ENCODE measurements around the gene BORCS5.
"Not testable (repeated sequence)": the region's sequence is repeated elsewhere in the genome, so short reads cannot be mapped to it uniquely, and the experiment has no call there.

BORCS5 gene

GRCh38 chr12:12467264-12467663 lies 110.4 kb downstream of the BORCS5 start:
- Histone ChIP-seq H3K4me3 (ENCODE audit: low read length) (no peak overlapping the region), H3K27me3 (ENCODE audit: insufficient read depth, low read length) (no peaks in the 10 kb centered on the region), H3K36me3 (ENCODE audit: insufficient read depth, low read length) (no peaks in the 10 kb centered on the region), H3K9ac (ENCODE audit: low read depth, low read length) (no peak overlapping the region), H3K9me3 (ENCODE audit: insufficient read depth, low read depth, low read length) (0 out of 2 replicates have a peak, but pooled peaks cover 3% of the 10 kb centered on the region), H3K27ac (ENCODE audit: low read depth, low read length) (no peak overlapping the region), H3K4me1 (ENCODE audit: insufficient read depth, low read length) (no peaks in the 10 kb centered on the region; the same call in 1 of the 2 replicates)
- 96% methylated on average over 6 of the region's 6 CpGs for WGBS

DNA sequence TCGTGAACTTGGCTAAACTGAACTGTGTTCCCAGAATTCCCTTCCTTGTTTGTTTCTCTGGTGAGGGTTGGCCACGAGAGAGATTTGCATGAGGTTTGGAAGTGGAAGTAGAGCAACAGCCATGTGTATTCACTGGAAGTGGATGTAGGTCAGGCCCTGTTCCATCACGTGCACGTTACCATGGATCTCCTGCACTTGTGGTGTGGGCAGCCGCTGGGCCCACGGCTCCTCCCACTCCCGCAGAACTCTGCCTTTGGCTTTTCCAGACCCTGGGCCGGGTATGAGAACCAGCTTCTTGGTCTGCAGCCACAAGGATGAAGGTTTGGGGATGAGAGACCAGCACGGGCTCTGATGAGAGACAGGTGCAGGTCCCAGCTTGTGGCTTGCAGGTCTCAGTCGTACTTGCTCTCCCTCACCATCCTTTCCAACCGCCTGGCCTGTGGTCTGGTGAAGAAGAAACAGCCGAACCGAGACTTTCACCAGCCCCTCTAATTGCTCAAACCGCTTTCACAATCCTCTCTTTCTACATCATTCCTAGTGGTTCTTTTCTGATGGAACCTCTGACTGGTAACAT lies 110.9 kb downstream of the BORCS5 start:
- WGBS = 93% methylated on average over 14 of the region's 14 CpGs
- Histone ChIP-seq H3K4me3 (ENCODE audit: low read length) (no peak overlapping the region), H3K36me3 (ENCODE audit: insufficient read depth, low read length) (no peaks in the 10 kb centered on the region), H3K9me3 (ENCODE audit: insufficient read depth, low read depth, low read length) (0 out of 2 replicates have a peak, but pooled peaks cover 3% of the 10 kb centered on the region), H3K9ac (ENCODE audit: low read depth, low read length) (no peak overlapping the region), H3K27me3 (ENCODE audit: insufficient read depth, low read length) (no peaks in the 10 kb centered on the region), H3K4me1 (ENCODE audit: insufficient read depth, low read length) (no peaks in the 10 kb centered on the region; the same call in 1 of the 2 replicates), H3K27ac (ENCODE audit: low read depth, low read length) (no peak overlapping the region)

GRCh38 chr12:12468575-12468974 lies 111.7 kb downstream of the BORCS5 start:
- H3K27me3 ChIP-seq (ENCODE audit: insufficient read depth, low read length) = no peaks in the 10 kb centered on the region
- H3K9ac ChIP-seq (ENCODE audit: low read depth, low read length) = no peak overlapping the region
- H3K36me3 ChIP-seq (ENCODE audit: insufficient read depth, low read length) = no peaks in the 10 kb centered on the region
- 0 out of 2 replicates have a peak, but pooled peaks cover 3% of the 10 kb centered on the region for H3K9me3 ChIP-seq (ENCODE audit: insufficient read depth, low read depth, low read length)
- H3K27ac ChIP-seq (ENCODE audit: low read depth, low read length) = no peak overlapping the region
- 94% methylated on average over 2 of the region's 3 CpGs for WGBS
- no peaks in the 10 kb centered on the region; the same call in 1 of the 2 replicates for H3K4me1 ChIP-seq (ENCODE audit: insufficient read depth, low read length)
- H3K4me3 ChIP-seq (ENCODE audit: low read length) = no peak overlapping the region

DNA sequence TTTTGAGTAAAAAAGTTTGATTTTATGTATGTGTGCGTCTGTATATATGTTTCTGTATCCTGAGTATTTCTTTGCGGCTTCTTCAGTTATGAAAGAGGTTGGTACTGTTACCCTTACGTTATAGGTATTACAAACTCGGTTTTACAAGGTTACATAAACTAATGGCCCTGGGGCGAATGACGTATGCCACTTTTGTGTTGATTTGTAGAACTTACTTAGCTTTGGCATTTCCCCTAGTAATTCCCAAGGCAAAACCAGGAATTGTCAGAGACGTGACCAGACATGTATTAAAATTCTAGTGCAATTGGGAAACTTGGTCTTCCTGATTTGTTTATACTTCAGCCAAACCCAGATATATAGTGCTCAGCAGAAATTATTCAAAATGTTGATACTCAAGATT lies 112.5 kb downstream of the BORCS5 start:
- no peak overlapping the region for H3K9ac ChIP-seq (ENCODE audit: low read depth, low read length)
- WGBS = 95% methylated on average over 7 of the region's 7 CpGs
- H3K27ac ChIP-seq (ENCODE audit: low read depth, low read length) = no peak overlapping the region
- H3K9me3 ChIP-seq (ENCODE audit: insufficient read depth, low read depth, low read length) = 0 out of 2 replicates have a peak, but pooled peaks cover 3% of the 10 kb centered on the region
- no peaks in the 10 kb centered on the region for H3K27me3 ChIP-seq (ENCODE audit: insufficient read depth, low read length)
- no peak overlapping the region for H3K4me3 ChIP-seq (ENCODE audit: low read length)
- H3K4me1 ChIP-seq (ENCODE audit: insufficient read depth, low read length) = no peaks in the 10 kb centered on the region; the same call in 1 of the 2 replicates
- H3K36me3 ChIP-seq (ENCODE audit: insufficient read depth, low read length) = no peaks in the 10 kb centered on the region

GRCh38 chr12:12470751-12471306 lies 114.0 kb downstream of the BORCS5 start:
- H3K9me3 ChIP-seq (ENCODE audit: insufficient read depth, low read depth, low read length) = 0 out of 2 replicates have a peak, but pooled peaks cover 3% of the 10 kb centered on the region
- WGBS = 86% methylated on average over 7 of the region's 7 CpGs
- H3K27ac ChIP-seq (ENCODE audit: low read depth, low read length) = no peak overlapping the region
- H3K27me3 ChIP-seq (ENCODE audit: insufficient read depth, low read length) = no peaks in the 10 kb centered on the region
- no peak overlapping the region for H3K4me3 ChIP-seq (ENCODE audit: low read length)
- H3K9ac ChIP-seq (ENCODE audit: low read depth, low read length) = no peak overlapping the region
- H3K4me1 ChIP-seq (ENCODE audit: insufficient read depth, low read length) = no peaks in the 10 kb centered on the region; the same call in 1 of the 2 replicates
- peaks cover 7% of the 10 kb centered on the region; the same call in 1 of the 2 replicates for H3K36me3 ChIP-seq (ENCODE audit: insufficient read depth, low read length)

DNA sequence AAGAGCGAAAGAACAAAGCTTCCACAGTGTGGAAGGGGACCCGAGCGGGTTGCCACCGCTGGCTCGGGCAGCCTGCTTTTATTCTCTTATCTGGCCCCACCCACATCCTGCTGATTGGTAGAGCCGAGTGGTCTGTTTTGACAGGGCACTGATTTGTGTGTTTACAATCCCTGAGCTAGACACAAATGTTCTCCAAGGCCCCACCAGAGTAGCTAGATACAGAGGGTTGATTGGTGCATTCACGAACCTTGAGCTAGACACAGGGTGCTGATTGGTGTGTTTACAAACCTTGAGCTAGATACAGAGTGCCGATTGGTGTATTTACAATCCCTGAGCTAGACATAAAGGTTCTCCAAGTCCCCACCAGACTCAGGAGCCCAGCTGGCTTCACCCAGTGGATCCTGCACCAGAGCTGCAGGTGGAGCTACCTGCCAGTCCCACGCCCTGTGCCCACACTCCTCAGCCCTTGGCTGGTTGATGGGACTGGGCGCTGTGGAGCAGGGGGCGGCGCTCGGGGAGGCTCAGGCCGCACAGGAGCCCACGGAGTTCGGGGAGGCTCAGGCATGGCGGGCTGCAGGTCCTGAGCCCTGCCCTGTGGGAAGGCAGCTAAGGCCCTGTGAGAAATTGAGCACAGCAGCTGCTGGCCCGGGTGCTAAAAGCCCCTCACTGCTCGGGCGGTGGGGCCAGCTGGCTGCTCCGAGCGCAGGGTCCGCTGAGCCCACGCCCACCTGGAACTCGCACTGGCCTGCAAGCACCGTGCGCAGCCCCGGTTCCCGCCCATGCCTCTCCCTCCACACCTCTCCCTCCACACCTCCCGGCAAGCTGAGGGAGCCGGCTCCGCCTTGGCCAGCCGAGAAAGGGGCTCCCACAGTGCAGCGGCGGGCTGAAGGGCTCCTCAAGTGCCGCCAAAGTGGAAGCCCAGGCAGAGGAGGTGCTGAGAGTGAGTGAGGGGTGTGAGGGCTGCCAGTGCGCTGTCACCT lies 115.4 kb downstream of the BORCS5 start:
- not testable (repeated sequence) for H3K27ac ChIP-seq (ENCODE audit: low read depth, low read length); H3K27me3 ChIP-seq (ENCODE audit: insufficient read depth, low read length); H3K4me3 ChIP-seq (ENCODE audit: low read length); H3K9me3 ChIP-seq (ENCODE audit: insufficient read depth, low read depth, low read length); H3K4me1 ChIP-seq (ENCODE audit: insufficient read depth, low read length); H3K9ac ChIP-seq (ENCODE audit: low read depth, low read length)
- peaks cover 22% of the 10 kb centered on the region for H3K36me3 ChIP-seq (ENCODE audit: insufficient read depth, low read length)
- WGBS = 89% methylated on average over 29 of the region's 37 CpGs

DNA sequence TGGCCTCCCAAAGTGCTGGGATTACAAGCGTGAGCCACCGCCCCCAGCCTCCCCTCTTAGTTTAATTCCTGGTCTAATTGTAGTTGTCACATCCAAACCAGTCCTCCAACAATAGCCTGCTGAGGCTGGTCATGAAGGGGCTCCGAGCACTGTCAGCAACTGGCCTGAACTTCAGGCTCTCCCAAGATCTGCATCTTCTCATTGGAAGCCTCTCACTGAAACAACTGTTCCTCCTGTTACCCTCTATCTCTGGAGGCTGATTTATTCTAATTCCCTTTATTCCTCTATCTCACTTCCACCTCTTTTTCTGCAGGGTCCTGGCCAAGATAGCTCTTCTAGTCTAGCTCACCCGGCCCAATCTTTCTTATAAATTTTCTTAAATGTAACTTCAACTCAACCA lies 116.3 kb downstream of the BORCS5 start:
- Histone ChIP-seq H3K4me3 (ENCODE audit: low read length) (no peak overlapping the region), H3K27ac (ENCODE audit: low read depth, low read length) (no peak overlapping the region), H3K4me1 (ENCODE audit: insufficient read depth, low read length) (no peaks in the 10 kb centered on the region), H3K27me3 (ENCODE audit: insufficient read depth, low read length) (no peaks in the 10 kb centered on the region), H3K9me3 (ENCODE audit: insufficient read depth, low read depth, low read length) (0 out of 2 replicates have a peak, but pooled peaks cover 3% of the 10 kb centered on the region), H3K36me3 (ENCODE audit: insufficient read depth, low read length) (peaks cover 27% of the 10 kb centered on the region), H3K9ac (ENCODE audit: low read depth, low read length) (no peak overlapping the region)
- WGBS = 92% methylated on average over 4 of the region's 4 CpGs

GRCh38 chr12:12474471-12474928 lies 117.6 kb downstream of the BORCS5 start:
- 87% methylated on average over 8 of the region's 8 CpGs for WGBS

GRCh38 chr12:12474931-12475795 lies 118.3 kb downstream of the BORCS5 start:
- Histone ChIP-seq H3K4me3 (ENCODE audit: low read length) (no peak overlapping the region), H3K27ac (ENCODE audit: low read depth, low read length) (no peak overlapping the region), H3K4me1 (ENCODE audit: insufficient read depth, low read length) (no peaks in the 10 kb centered on the region), H3K9me3 (ENCODE audit: insufficient read depth, low read depth, low read length) (0 out of 2 replicates have a peak, but pooled peaks cover 3% of the 10 kb centered on the region), H3K36me3 (ENCODE audit: insufficient read depth, low read length) (peaks cover 44% of the 10 kb centered on the region), H3K9ac (ENCODE audit: low read depth, low read length) (no peak overlapping the region), H3K27me3 (ENCODE audit: insufficient read depth, low read length) (no peaks in the 10 kb centered on the region)
- WGBS = 93% methylated on average over 15 of the region's 15 CpGs

More at GRCh38 chr12:12474471-12474928, 117.6 kb downstream of the BORCS5 start:
- Histone ChIP-seq H3K36me3 (ENCODE audit: insufficient read depth, low read length) (peaks cover 38% of the 10 kb centered on the region), H3K9ac (ENCODE audit: low read depth, low read length) (no peak overlapping the region), H3K27me3 (ENCODE audit: insufficient read depth, low read length) (no peaks in the 10 kb centered on the region), H3K4me1 (ENCODE audit: insufficient read depth, low read length) (no peaks in the 10 kb centered on the region), H3K4me3 (ENCODE audit: low read length) (no peak overlapping the region), H3K27ac (ENCODE audit: low read depth, low read length) (no peak overlapping the region), H3K9me3 (ENCODE audit: insufficient read depth, low read depth, low read length) (0 out of 2 replicates have a peak, but pooled peaks cover 3% of the 10 kb centered on the region)

DNA sequence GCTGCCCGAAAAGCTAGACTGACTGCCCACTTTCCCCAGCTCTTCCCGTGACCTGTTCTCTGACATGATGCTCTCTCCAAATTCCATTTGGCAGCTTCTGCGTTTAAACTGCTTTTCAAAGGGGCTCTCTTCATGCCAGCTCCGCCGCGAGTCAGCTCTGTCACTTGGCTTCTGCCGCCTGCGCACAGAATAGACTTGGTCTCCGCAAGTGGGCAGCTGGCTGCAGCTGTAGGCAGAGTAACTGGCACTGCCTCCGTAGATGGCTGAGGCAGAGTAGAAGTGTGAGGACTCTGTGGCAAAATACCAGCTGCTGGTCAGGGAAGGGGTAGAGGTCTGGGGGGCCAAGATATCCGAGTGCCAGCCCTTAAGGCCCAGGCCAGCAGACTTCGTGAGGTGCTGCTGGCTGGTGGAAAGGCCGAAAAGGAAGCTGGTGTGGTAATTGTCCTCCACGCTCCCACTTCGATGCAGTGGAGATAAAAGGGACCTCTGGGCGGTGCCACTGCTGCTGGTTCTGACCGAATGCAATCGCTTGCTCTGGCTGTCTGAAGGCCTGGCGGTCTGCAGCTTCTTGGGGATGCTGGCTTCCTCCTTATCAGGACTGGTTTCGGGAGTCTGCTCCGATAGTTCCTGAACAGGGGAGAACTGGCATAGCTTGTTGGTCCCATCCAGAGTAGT lies 120.1 kb downstream of the BORCS5 start:
- Histone ChIP-seq H3K9me3 (ENCODE audit: insufficient read depth, low read depth, low read length) (no peaks in the 10 kb centered on the region), H3K27ac (ENCODE audit: low read depth, low read length) (no peak overlapping the region), H3K4me3 (ENCODE audit: low read length) (no peak overlapping the region), H3K27me3 (ENCODE audit: insufficient read depth, low read length) (no peaks in the 10 kb centered on the region), H3K4me1 (ENCODE audit: insufficient read depth, low read length) (no peaks in the 10 kb centered on the region), H3K36me3 (ENCODE audit: insufficient read depth, low read length) (peaks cover 49% of the 10 kb centered on the region), H3K9ac (ENCODE audit: low read depth, low read length) (no peak overlapping the region)
- 94% methylated on average over 21 of the region's 21 CpGs for WGBS

Data from HUES64 (cell line).